GM12875 (cell line): Measurements from ENCODE around the gene ZSWIM6.

ENCODE experiments used
- H3K4me3 ChIP-seq: one replicate; pipeline ENCODE4 v1.5.1; 2011; ENCODE audit warnings: low read depth, low read length, control low read depth
- CTCF ChIP-seq: IDR thresholded peaks from 2 replicates; pipeline ENCODE4 v1.5.1; 2011; ENCODE audit warnings: low read depth, mild to moderate bottlenecking, control low read depth, inconsistent platforms, low read length, moderate library complexity, borderline replicate concordance; ENCODE audit not compliant: insufficient read depth

Gene ZSWIM6

GRCh38 chr5:61519728-61520277 lies 187.7 kb downstream of the ZSWIM6 start:
- no peak for TF ChIP-seq CTCF
- H3K4me3 ChIP-seq: no peak overlapping the region

GRCh38 chr5:61523073-61523472 lies 191.0 kb downstream of the ZSWIM6 start:
- no peak overlapping the region for H3K4me3 ChIP-seq
- no peak for TF ChIP-seq CTCF

- TF ChIP-seq CTCF: no peak
- no peak overlapping the region for H3K4me3 ChIP-seq
Observed at GRCh38 chr5:61523997-61524396, 191.9 kb downstream of the ZSWIM6 start.

GRCh38 chr5:61525512-61526206 lies 193.6 kb downstream of the ZSWIM6 start:
- H3K4me3 ChIP-seq: no peak overlapping the region
- no peak for TF ChIP-seq CTCF

GRCh38 chr5:61526207-61526519 lies 194.1 kb downstream of the ZSWIM6 start:
- H3K4me3 ChIP-seq: no peak overlapping the region
- TF ChIP-seq CTCF: no peak

- no peak for TF ChIP-seq CTCF
Observed at GRCh38 chr5:61532983-61533382, 200.9 kb downstream of the ZSWIM6 start.

More at GRCh38 chr5:61532983-61533382, 200.9 kb downstream of the ZSWIM6 start:
- no peak overlapping the region for H3K4me3 ChIP-seq
